Gastrocnemius medialis (tissue), 4 donors: Measurements from ENCODE around the gene NQO2.

Source experiments
- CTCF ChIP-seq, 5 experiments: fragments of 450-650 bp in 3 of 5; fragments of 200-600 bp in 2 of 5; sonication (generic) in 2 of 5; IDR thresholded peaks in 4 of 5; conservative IDR thresholded peaks in 1 of 5; 1 replicate in 4 of 5; 2 replicates in 1 of 5; pipeline ENCODE4 v1.5.1; 2016 to 2019; ENCODE audit warnings: antibody characterized with exemption in 5 of 5, mild to moderate bottlenecking in 3 of 5, moderate library complexity in 3 of 5
- POLR2A ChIP-seq, 2 donors: fragments of 450-650 bp; IDR thresholded peaks; one replicate each; pipeline ENCODE4 v1.6.1; 2017; ENCODE audit warnings: antibody characterized with exemption in 2 of 2, mild to moderate bottlenecking in 2 of 2, moderate library complexity in 2 of 2

GRCh38 chr6:2977290-2977689 lies 22.4 kb upstream of the NQO2 start:
- no peak for TF ChIP-seq CTCF (IDR thresholded peaks at IDR 0.05 in 4 of 5, conservative IDR thresholded peaks at IDR 0.05 in 1 of 5)
- TF ChIP-seq POLR2A (IDR thresholded peaks at IDR 0.05) = no peak
